CD4-positive, alpha-beta T cell treated with Interleukin-2 at 100 ng/mL for 4 hours (primary cell): ENCODE results near the gene RNF223.
"Not testable (repeated sequence)": the region's sequence is repeated elsewhere in the genome, so short reads cannot be mapped to it uniquely, and the experiment has no call there.

Experiments used
- DNase-seq: peaks from one replicate; pipeline ENCODE4 v3.0.0-alpha.2; 2020; ENCODE audit warnings: low spot score

RNF223 gene

GRCh38 chr1:1072299-1072848 is 1.7 kb downstream of the RNF223 start:
- DNase-seq, result no peak

GRCh38 chr1:1071486-1072298 is 2.4 kb downstream of the RNF223 start:
- no peak for DNase-seq

GRCh38 chr1:1069711-1070676 is 4.1 kb downstream of the RNF223 start:
- DNase-seq, result no peak

- DNase-seq, result peak; percentile 90
These were observed 4.9 kb downstream of the RNF223 start for GRCh38 chr1:1069056-1069710.

- DNase-seq, result peak; percentile 45
These were observed 5.5 kb downstream of the RNF223 start for GRCh38 chr1:1068517-1069055.

- no peak for DNase-seq
These were observed 6.1 kb downstream of the RNF223 start for GRCh38 chr1:1067860-1068516.

GRCh38 chr1:1067284-1067859 is 6.7 kb downstream of the RNF223 start:
- DNase-seq, result no peak

GRCh38 chr1:1066403-1067283 is 7.5 kb downstream of the RNF223 start:
- DNase-seq, result no peak

- DNase-seq, result not testable (repeated sequence)
These were observed 8.2 kb downstream of the RNF223 start for GRCh38 chr1:1065940-1066304.

- DNase-seq, result no peak
These were observed 8.7 kb downstream of the RNF223 start for GRCh38 chr1:1065265-1065939.

GRCh38 chr1:1063945-1064831 is 9.9 kb downstream of the RNF223 start:
- peak; percentile 88 for DNase-seq

GRCh38 chr1:1063261-1063944 is 10.7 kb downstream of the RNF223 start:
- no peak for DNase-seq

- no peak for DNase-seq
These were observed 11.6 kb downstream of the RNF223 start for GRCh38 chr1:1062348-1063163.

- no peak for DNase-seq
These were observed 12.3 kb downstream of the RNF223 start for GRCh38 chr1:1061682-1062345.

GRCh38 chr1:1060281-1061000 is 13.7 kb downstream of the RNF223 start:
- DNase-seq, result no peak
